K562 (cell line): ENCODE data around the gene SMIM12. TPM values are rescaled to one million over a fixed set of nuclear protein-coding genes. Genes with fewer than 3 reads are reported as not detected.

Experiments used
- ATAC-seq: fragments of 200-7000 bp; cut with Tn5 transposase; 3 replicates; pipeline ENCODE4 v1.9.1; 2020; ENCODE audit warnings: moderate library complexity
- BruUV-seq: library from RNA; stranded (reverse); fragments of 400-500 nt; replicated peaks from 2 replicates; lab custom pipeline; 2021; lab: Mats Ljungman, UMichigan
- CTCF ChIA-PET: fragments of 300-600 bp; formaldehyde crosslinking; extraction: SDS; loops from one replicate; lab custom pipeline; 2021; ENCODE audit warnings: low intra/inter-chr PET ratio; lab: Yijun Ruan, JAX
- POLR2A ChIA-PET: fragments of 300-600, 350-650 bp; sonication (Branson Sonifier 250); formaldehyde crosslinking; extraction: SDS; loops from one replicate; lab custom pipeline; 2021; ENCODE audit warnings: antibody characterized with exemption, inconsistent platforms; lab: Yijun Ruan, JAX
- DNase-seq, 4 experiments: peaks; one replicate each; pipeline versions ENCODE4 v3.0.0 to v3.0.0-alpha.2; 2011 to 2018; ENCODE audit warnings: low spot score in 3 of 4, mixed read lengths in 3 of 4; ENCODE audit errors: extremely low read depth in 1 of 4
- FAIRE-seq: peaks from 2 replicates; lab custom pipeline; 2011; peaks lifted over from hg19 to GRCh38; lab: Jason Lieb, UNC
- H2AFZ ChIP-seq: 2 replicates; pipeline ENCODE4 v1.6.0; 2011; ENCODE audit warnings: low read depth, low read length, control low read depth, inconsistent platforms
- H3K27ac ChIP-seq: fragments of 200-600 bp; 3 replicates; pipeline ENCODE4 v1.8.0; 2011; ENCODE audit warnings: low read depth, mild to moderate bottlenecking, control low read depth, inconsistent platforms, low read length, moderate library complexity, mixed read lengths; ENCODE audit errors: extremely low read depth
- H3K27me3 ChIP-seq, 2 experiments: fragments of 300-600 bp in 1 of 2; 2 replicates in 1 of 2; 3 replicates in 1 of 2; pipeline versions ENCODE4 v1.6.0 to v1.8.0; 2011; ENCODE audit warnings: inconsistent platforms in 2 of 2, low read length in 2 of 2, mild to moderate bottlenecking in 1 of 2, mixed read lengths in 1 of 2, moderate library complexity in 1 of 2; ENCODE audit not compliant: control insufficient read depth in 2 of 2, insufficient read depth in 2 of 2
- H3K36me3 ChIP-seq: fragments of 300-600 bp; 3 replicates; pipeline ENCODE4 v1.8.0; 2011; ENCODE audit warnings: mild to moderate bottlenecking, low read length, inconsistent platforms; ENCODE audit not compliant: control insufficient read depth, insufficient read depth
- H3K4me1 ChIP-seq, 2 experiments: fragments of 200-600 bp in 1 of 2; replicated peaks in 1 of 2; 2 replicates in 1 of 2; 3 replicates in 1 of 2; pipeline versions ENCODE4 v1.5.1 to v1.8.0; 2011; ENCODE audit warnings: inconsistent platforms in 2 of 2, low read length in 2 of 2, mild to moderate bottlenecking in 1 of 2, mixed read lengths in 1 of 2, moderate library complexity in 1 of 2; ENCODE audit not compliant: control insufficient read depth in 2 of 2, insufficient read depth in 2 of 2
- H3K4me2 ChIP-seq: 2 replicates; pipeline ENCODE4 v1.6.1; 2011; ENCODE audit warnings: low read length, control low read depth, inconsistent platforms, mixed read lengths; ENCODE audit not compliant: insufficient read depth
- H3K4me3 ChIP-seq: fragments of 200-600 bp; sonication (generic), shearing (Covaris generic); 2 replicates; pipeline ENCODE4 v1.5.1; 2016; ENCODE audit warnings: control low read depth, inconsistent platforms
- H3K79me2 ChIP-seq: fragments of 200-600 bp; 3 replicates; pipeline ENCODE4 v1.8.0; 2011; ENCODE audit warnings: low read length, inconsistent platforms; ENCODE audit not compliant: control insufficient read depth, insufficient read depth
- H3K9ac ChIP-seq, 2 experiments: 2 replicates each; pipeline versions ENCODE4 v1.6.0 to v1.6.1; 2011; ENCODE audit warnings: low read depth in 2 of 2, low read length in 2 of 2, control low read depth in 1 of 2, inconsistent platforms in 1 of 2, mild to moderate bottlenecking in 1 of 2, mixed read lengths in 1 of 2; ENCODE audit not compliant: insufficient read depth in 1 of 2
- H3K9me1 ChIP-seq: one replicate; pipeline ENCODE4 v1.6.0; 2011; ENCODE audit warnings: inconsistent platforms, mild to moderate bottlenecking, low read length, moderate library complexity; ENCODE audit not compliant: control insufficient read depth, insufficient read depth
- H3K9me3 ChIP-seq: replicated peaks from 2 replicates; pipeline ENCODE4 v1.5.1; 2011; ENCODE audit warnings: low read depth, low read length, inconsistent platforms; ENCODE audit not compliant: control insufficient read depth, insufficient read depth
- H4K20me1 ChIP-seq: replicated peaks from 2 replicates; pipeline ENCODE4 v1.6.1; 2011; ENCODE audit warnings: low read length, inconsistent platforms, mixed read lengths; ENCODE audit not compliant: control insufficient read depth, insufficient read depth
- HNRNPH1 ChIP-seq: fragments of 200-400 bp; formaldehyde crosslinking; optimal IDR thresholded peaks from 2 replicates; pipeline ENCODE3; 2017; ENCODE audit warnings: low read depth, mild to moderate bottlenecking, low read length, moderate library complexity
- LEF1 ChIP-seq: fragments of 450-650 bp; IDR thresholded peaks from 2 replicates; pipeline ENCODE4 v1.6.1; 2016; ENCODE audit warnings: mild to moderate bottlenecking
- MTA2 ChIP-seq: fragments of 450-650 bp; IDR thresholded peaks from 2 replicates; pipeline ENCODE4 v1.6.1; 2016; ENCODE audit warnings: low read depth
- NUFIP1 ChIP-seq: fragments of 450-650 bp; IDR thresholded peaks from 2 replicates; pipeline ENCODE4 v1.6.1; 2018; ENCODE audit not compliant: partially characterized antibody
- WGBS: fragments of 100-300 bp; shearing (Covaris generic); methylation state at CpG from one replicate; pipeline ENCODE4 v1.1.6; 2016; ENCODE audit warnings: low coverage, mixed read lengths; ENCODE audit not compliant: insufficient coverage; ENCODE audit errors: missing lambda C conversion rate; 5-methylcytosine and 5-hydroxymethylcytosine counted together
- in situ Hi-C: fragments of 300-500 bp; cut with MboI; formaldehyde crosslinking; loops from 4 replicates; pipeline ENCODE4 v1.15.0; 2018; ENCODE audit warnings: inconsistent platforms, mixed read lengths
- intact Hi-C: fragments of 100-400 bp; cut with micrococcal nuclease; formaldehyde crosslinking; loops from 2 replicates; pipeline ENCODE4 v1.14.2; 2022
- polyA plus RNA-seq, 8 experiments: library from polyadenylated mRNA; depleted of rRNA in 4 of 8; stranded (reverse) in 5 of 8; unstranded in 3 of 8; fragments of >200 nt; fragmentation: Nextera tagmentation in 2 of 8; fragmentation: Illumina TruSeq in 1 of 8; extraction: Ambion mirVana in 2 of 8; extraction: Trizol in 1 of 8; gene quantifications; 2 replicates each; pipeline versions ENCODE4 v1.2.1 to v1.2.3, GENCODE V29; 2011 to 2014; ENCODE audit warnings: inconsistent platforms in 1 of 8, missing spikeins in 1 of 8
- total RNA-seq, 7 experiments: library from RNA; depleted of rRNA in 6 of 7; stranded (reverse); fragments of >200 nt in 6 of 7; fragmentation: Illumina TruSeq in 2 of 7; extraction: Trizol in 2 of 7; gene quantifications; 2 replicates each; pipeline versions ENCODE4 v1.2.1 to v1.2.3, GENCODE V29; 2011 to 2021; ENCODE audit warnings: low replicate concordance in 1 of 7
- TF ChIP-seq, protein P1 (sequence below): fragments of 200-400 bp; formaldehyde crosslinking; IDR thresholded peaks from 2 replicates; pipeline ENCODE4 v1.6.1; 2017; ENCODE audit warnings: mild to moderate bottlenecking, low read depth, low read length, moderate library complexity
- TF ChIP-seq, protein P2 (sequence below): fragments of 450-650 bp; IDR thresholded peaks from 2 replicates; pipeline ENCODE4 v1.6.1; 2018; ENCODE audit warnings: mild to moderate bottlenecking, low read depth; ENCODE audit not compliant: partially characterized antibody
- TF ChIP-seq, protein P3 (sequence below): fragments of 450-650 bp; formaldehyde crosslinking; IDR thresholded peaks from 2 replicates; pipeline ENCODE4 v1.4.0; 2020; ENCODE audit warnings: mild to moderate bottlenecking, mixed read lengths
- TF ChIP-seq, protein P4 (sequence below): fragments of 450-650 bp; formaldehyde crosslinking; IDR thresholded peaks from 2 replicates; pipeline ENCODE4 v1.4.0; 2022; ENCODE audit warnings: missing genetic modification characterization

The SMIM12 gene
- total and polyA plus RNA-seq, 9 of the 15 experiments (the other 6 are each of a cell fraction or from before 2014, with no cell fraction given): 51.7 to 112 (median 63.9) TPM

DNA sequence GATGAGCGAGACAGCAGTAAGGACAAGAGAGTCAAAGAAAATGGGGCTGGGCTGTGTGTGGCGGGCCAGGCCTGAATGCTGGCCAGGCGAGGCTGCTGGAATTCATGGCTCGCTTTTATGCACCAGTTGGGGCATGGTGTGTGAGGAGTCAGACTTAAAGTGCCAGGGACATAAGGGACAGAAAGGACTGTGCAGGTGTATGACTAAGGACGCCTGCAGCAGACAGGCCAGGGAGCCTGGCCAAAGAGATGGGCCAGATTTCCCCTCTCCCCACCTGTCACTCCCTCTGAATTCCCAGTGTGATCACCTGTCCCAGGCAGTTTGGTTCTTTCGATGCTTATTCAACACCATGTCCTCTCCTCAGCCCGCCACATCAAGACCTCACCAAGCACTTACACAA is 16.9 kb upstream of the SMIM12 start:
- intact Hi-C loops: no loop called here
- POLR2A ChIA-PET: no interaction called here
- H3K4me3 ChIP-seq: no peak overlapping the region
- CTCF ChIA-PET: interaction anchor here (0.6 kb wide), 1 partner anchor 11 kb away, joined by 3 read pairs; no protein-coding TSS in a partner anchor
- H3K9ac ChIP-seq: no peak overlapping the region; a peak in 1 of 4 replicates
- BruUV-seq: no TSS peak
- FAIRE-seq: no peak
- H3K4me1 ChIP-seq: no peaks in the 10 kb centered on the region
- TF ChIP-seq NUFIP1 (no peak), LEF1 (no peak), HNRNPH1 (no peak), MTA2 (no peak)
- TF ChIP-seq, protein P1, sequence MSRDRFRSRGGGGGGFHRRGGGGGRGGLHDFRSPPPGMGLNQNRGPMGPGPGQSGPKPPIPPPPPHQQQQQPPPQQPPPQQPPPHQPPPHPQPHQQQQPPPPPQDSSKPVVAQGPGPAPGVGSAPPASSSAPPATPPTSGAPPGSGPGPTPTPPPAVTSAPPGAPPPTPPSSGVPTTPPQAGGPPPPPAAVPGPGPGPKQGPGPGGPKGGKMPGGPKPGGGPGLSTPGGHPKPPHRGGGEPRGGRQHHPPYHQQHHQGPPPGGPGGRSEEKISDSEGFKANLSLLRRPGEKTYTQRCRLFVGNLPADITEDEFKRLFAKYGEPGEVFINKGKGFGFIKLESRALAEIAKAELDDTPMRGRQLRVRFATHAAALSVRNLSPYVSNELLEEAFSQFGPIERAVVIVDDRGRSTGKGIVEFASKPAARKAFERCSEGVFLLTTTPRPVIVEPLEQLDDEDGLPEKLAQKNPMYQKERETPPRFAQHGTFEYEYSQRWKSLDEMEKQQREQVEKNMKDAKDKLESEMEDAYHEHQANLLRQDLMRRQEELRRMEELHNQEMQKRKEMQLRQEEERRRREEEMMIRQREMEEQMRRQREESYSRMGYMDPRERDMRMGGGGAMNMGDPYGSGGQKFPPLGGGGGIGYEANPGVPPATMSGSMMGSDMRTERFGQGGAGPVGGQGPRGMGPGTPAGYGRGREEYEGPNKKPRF: no peak
- TF ChIP-seq, protein P2, sequence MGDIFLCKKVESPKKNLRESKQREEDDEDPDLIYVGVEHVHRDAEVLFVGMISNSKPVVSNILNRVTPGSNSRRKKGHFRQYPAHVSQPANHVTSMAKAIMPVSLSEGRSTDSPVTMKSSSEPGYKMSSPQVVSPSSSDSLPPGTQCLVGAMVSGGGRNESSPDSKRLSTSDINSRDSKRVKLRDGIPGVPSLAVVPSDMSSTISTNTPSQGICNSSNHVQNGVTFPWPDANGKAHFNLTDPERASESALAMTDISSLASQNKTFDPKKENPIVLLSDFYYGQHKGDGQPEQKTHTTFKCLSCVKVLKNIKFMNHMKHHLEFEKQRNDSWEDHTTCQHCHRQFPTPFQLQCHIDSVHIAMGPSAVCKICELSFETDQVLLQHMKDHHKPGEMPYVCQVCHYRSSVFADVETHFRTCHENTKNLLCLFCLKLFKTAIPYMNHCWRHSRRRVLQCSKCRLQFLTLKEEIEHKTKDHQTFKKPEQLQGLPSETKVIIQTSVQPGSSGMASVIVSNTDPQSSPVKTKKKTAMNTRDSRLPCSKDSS: no peak
- TF ChIP-seq, protein P3, sequence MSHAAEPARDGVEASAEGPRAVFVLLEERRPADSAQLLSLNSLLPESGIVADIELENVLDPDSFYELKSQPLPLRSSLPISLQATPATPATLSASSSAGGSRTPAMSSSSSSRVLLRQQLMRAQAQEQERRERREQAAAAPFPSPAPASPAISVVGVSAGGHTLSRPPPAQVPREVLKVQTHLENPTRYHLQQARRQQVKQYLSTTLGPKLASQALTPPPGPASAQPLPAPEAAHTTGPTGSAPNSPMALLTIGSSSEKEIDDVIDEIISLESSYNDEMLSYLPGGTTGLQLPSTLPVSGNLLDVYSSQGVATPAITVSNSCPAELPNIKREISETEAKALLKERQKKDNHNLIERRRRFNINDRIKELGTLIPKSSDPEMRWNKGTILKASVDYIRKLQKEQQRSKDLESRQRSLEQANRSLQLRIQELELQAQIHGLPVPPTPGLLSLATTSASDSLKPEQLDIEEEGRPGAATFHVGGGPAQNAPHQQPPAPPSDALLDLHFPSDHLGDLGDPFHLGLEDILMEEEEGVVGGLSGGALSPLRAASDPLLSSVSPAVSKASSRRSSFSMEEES (CRISPR knock-in tag): no peak
- TF ChIP-seq, protein P4, sequence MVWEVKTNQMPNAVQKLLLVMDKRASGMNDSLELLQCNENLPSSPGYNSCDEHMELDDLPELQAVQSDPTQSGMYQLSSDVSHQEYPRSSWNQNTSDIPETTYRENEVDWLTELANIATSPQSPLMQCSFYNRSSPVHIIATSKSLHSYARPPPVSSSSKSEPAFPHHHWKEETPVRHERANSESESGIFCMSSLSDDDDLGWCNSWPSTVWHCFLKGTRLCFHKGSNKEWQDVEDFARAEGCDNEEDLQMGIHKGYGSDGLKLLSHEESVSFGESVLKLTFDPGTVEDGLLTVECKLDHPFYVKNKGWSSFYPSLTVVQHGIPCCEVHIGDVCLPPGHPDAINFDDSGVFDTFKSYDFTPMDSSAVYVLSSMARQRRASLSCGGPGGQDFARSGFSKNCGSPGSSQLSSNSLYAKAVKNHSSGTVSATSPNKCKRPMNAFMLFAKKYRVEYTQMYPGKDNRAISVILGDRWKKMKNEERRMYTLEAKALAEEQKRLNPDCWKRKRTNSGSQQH (CRISPR knock-in tag): no peak
- no peaks in the 10 kb centered on the region for H3K9me1 ChIP-seq
- no peak for ATAC-seq
- H3K9me3 ChIP-seq: no peaks in the 10 kb centered on the region
- no peak for DNase-seq
- peaks cover 57 to 60% of the 10 kb centered on the region in 2 experiments for H3K27me3 ChIP-seq
- in situ Hi-C loops: no loop called here
- 0% methylated on average over 7 of the region's 7 CpGs for WGBS
- no peaks in the 10 kb centered on the region for H3K79me2 ChIP-seq
- H2AFZ ChIP-seq: no peak overlapping the region
- H4K20me1 ChIP-seq: no peaks in the 10 kb centered on the region
- H3K4me2 ChIP-seq: no peak overlapping the region
- H3K27ac ChIP-seq: no peak overlapping the region
- no peaks in the 10 kb centered on the region for H3K36me3 ChIP-seq
